Neural crest cell (in vitro differentiated cells): ENCODE data around the gene B3GNT5. TPM values are rescaled to one million over a fixed set of nuclear protein-coding genes. Genes with fewer than 3 reads are reported as not detected.
"Not testable (repeated sequence)": the region's sequence is repeated elsewhere in the genome, so short reads cannot be mapped to it uniquely, and the experiment has no call there.

Experiments used
- DNase-seq: peaks from one replicate; pipeline ENCODE4 v3.0.0; 2021; ENCODE audit warnings: low read depth, mixed read lengths, low spot score
- H3K27ac Mint-ChIP-seq: one replicate; pipeline ENCODE4 v1.8.0; 2021; ENCODE audit warnings: mild to moderate bottlenecking, mixed read lengths; ENCODE audit not compliant: unreplicated experiment
- H3K27me3 Mint-ChIP-seq: 2 replicates; pipeline ENCODE4 v1.8.0; 2021; ENCODE audit warnings: low read depth, mild to moderate bottlenecking, mixed read lengths
- H3K36me3 Mint-ChIP-seq: 2 replicates; pipeline ENCODE4 v1.8.0; 2021; ENCODE audit warnings: low read depth, mild to moderate bottlenecking, mixed read lengths
- H3K4me1 Mint-ChIP-seq: 2 replicates; pipeline ENCODE4 v1.8.0; 2021; ENCODE audit warnings: mixed read lengths
- H3K4me3 Mint-ChIP-seq: one replicate; pipeline ENCODE4 v1.8.0; 2021; ENCODE audit warnings: mild to moderate bottlenecking, mixed read lengths
- H3K9me3 Mint-ChIP-seq: 2 replicates; pipeline ENCODE4 v1.8.0; 2021; ENCODE audit warnings: mixed read lengths
- CTCF ChIP-seq: fragments of 200-600 bp; sonication (generic); conservative IDR thresholded peaks from 2 replicates; pipeline ENCODE4 v1.5.0; 2021; ENCODE audit warnings: antibody characterized with exemption, mild to moderate bottlenecking
- total RNA-seq: library from RNA; stranded (reverse); gene quantifications from 2 replicates; pipeline ENCODE4 v1.2.1, GENCODE V29; 2021

Gene B3GNT5
- total RNA-seq, 1 donor from 2014 or later, result 39.4 TPM

GRCh38 chr3:183222631-183223235 is 30.3 kb upstream of the B3GNT5 start:
- H3K27ac Mint-ChIP-seq, result no peak overlapping the region
- H3K36me3 Mint-ChIP-seq, result no peaks in the 10 kb centered on the region
- H3K27me3 Mint-ChIP-seq, result no peaks in the 10 kb centered on the region
- no peak for DNase-seq
- TF ChIP-seq CTCF, result no peak
- no peak overlapping the region for H3K4me3 Mint-ChIP-seq
- H3K9me3 Mint-ChIP-seq, result no peaks in the 10 kb centered on the region
- H3K4me1 Mint-ChIP-seq, result peaks cover 3% of the 10 kb centered on the region

GRCh38 chr3:183224180-183224970 is 28.7 kb upstream of the B3GNT5 start:
- Mint-ChIP-seq H3K27me3 (no peaks in the 10 kb centered on the region), H3K27ac (no peak overlapping the region), H3K4me3 (no peak overlapping the region), H3K36me3 (no peaks in the 10 kb centered on the region), H3K9me3 (no peaks in the 10 kb centered on the region), H3K4me1 (no peaks in the 10 kb centered on the region)
- no peak for TF ChIP-seq CTCF
- no peak for DNase-seq

- Mint-ChIP-seq H3K4me3 (no peak overlapping the region), H3K27ac (no peak overlapping the region), H3K36me3 (no peaks in the 10 kb centered on the region), H3K4me1 (no peaks in the 10 kb centered on the region), H3K9me3 (no peaks in the 10 kb centered on the region), H3K27me3 (no peaks in the 10 kb centered on the region)
- no peak for TF ChIP-seq CTCF
- DNase-seq, result no peak
These were observed 26.6 kb upstream of the B3GNT5 start for GRCh38 chr3:183226333-183226890.

GRCh38 chr3:183227586-183227985 is 25.5 kb upstream of the B3GNT5 start:
- no peak for DNase-seq
- Mint-ChIP-seq H3K4me3 (no peak overlapping the region), H3K9me3 (no peaks in the 10 kb centered on the region), H3K36me3 (no peaks in the 10 kb centered on the region), H3K27me3 (no peaks in the 10 kb centered on the region), H3K4me1 (no peaks in the 10 kb centered on the region), H3K27ac (no peak overlapping the region)
- no peak for TF ChIP-seq CTCF

- no peak for DNase-seq
- H3K4me1 Mint-ChIP-seq, result no peaks in the 10 kb centered on the region
- H3K27me3 Mint-ChIP-seq, result no peaks in the 10 kb centered on the region
- H3K27ac Mint-ChIP-seq, result no peak overlapping the region
- H3K9me3 Mint-ChIP-seq, result no peaks in the 10 kb centered on the region
- no peaks in the 10 kb centered on the region for H3K36me3 Mint-ChIP-seq
- TF ChIP-seq CTCF, result no peak
- H3K4me3 Mint-ChIP-seq, result no peak overlapping the region
These were observed 23.9 kb upstream of the B3GNT5 start for GRCh38 chr3:183229178-183229577.

- not testable (repeated sequence) for H3K27me3 Mint-ChIP-seq, H3K4me3 Mint-ChIP-seq, H3K27ac Mint-ChIP-seq, H3K4me1 Mint-ChIP-seq, DNase-seq, H3K9me3 Mint-ChIP-seq, H3K36me3 Mint-ChIP-seq
These were observed 22.8 kb upstream of the B3GNT5 start for GRCh38 chr3:183230251-183230650.
